ENCODE measurements around the gene DNTTIP2. TPM values are rescaled to one million over a fixed set of nuclear protein-coding genes. Genes with fewer than 3 reads are reported as not detected.

The DNTTIP2 gene
- polyA plus RNA-seq, 1 of the 3 experiments (the other 2 are of a cell fraction) = 9.6 TPM

DNA sequence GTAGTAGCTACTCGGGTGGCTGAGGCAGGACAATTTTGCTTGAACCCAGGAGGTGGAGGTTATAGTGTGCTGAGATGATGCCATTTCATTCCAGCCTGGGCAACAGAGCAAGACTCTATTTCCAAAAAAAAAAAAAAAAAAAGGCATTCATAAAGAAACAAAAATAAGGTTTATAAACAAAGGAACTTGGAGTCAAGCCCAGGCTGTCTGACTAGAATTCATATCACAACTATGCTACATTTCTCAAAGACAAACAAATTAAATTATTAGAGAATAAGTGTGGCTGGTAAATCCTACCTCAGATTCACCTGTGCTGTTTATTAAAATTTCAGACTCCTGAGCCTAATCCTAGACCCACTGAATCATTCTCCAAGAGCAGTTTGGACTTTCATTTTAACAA, 26.0 kb upstream of the DNTTIP2 start:
- POLR2A ChIA-PET = no interaction called here
- Histone ChIP-seq H3K9me3 (no peaks in the 10 kb centered on the region), H3K9ac (no peak overlapping the region), H3K79me2 (ENCODE audit: insufficient read depth) (peaks cover 85% of the 10 kb centered on the region), H3K4me2 (no peak overlapping the region), H3K36me3 (replicated peaks in 1 of 2; ENCODE audit: control insufficient read depth in 1 of 2, insufficient read depth in 2 of 2, low read length in 1 of 2) (peaks cover 9 to 14% of the 10 kb centered on the region in 2 experiments), H3F3A (replicated peaks; ENCODE audit: insufficient read depth) (peaks cover 16% of the 10 kb centered on the region), H3K27ac (ENCODE audit: low read depth in 2 of 2, low read length in 1 of 2) (no peak overlapping the region), H3K4me3 (ENCODE audit: low read depth in 2 of 2, low read length in 1 of 2) (no peak overlapping the region), H2AFZ (ENCODE audit: low read depth) (no peak overlapping the region), H3K4me1 (ENCODE audit: control insufficient read depth in 1 of 2, insufficient read depth in 2 of 2, low read depth in 1 of 2, low read length in 1 of 2) (peaks cover 10 to 16% of the 10 kb centered on the region in 2 experiments; a peak in 3 of 4 replicates), H4K20me1 (ENCODE audit: insufficient read depth) (peaks cover 18% of the 10 kb centered on the region; the same call in 1 of the 2 replicates), H3K27me3 (ENCODE audit: insufficient read depth) (no peaks in the 10 kb centered on the region), H3K9me2 (no peaks in the 10 kb centered on the region)
- DNase-seq = no peak
- CTCF ChIA-PET = interaction anchor here (1.0 to 1.1 kb wide), 3 partner anchors 14 to 431 kb away, joined by 3 to 4 read pairs (median 3); partner anchors contain the start of gene DNTTIP2
- 86% methylated on average over 1 of the region's 1 CpG for WGBS (ENCODE audit: low lambda C conversion rate)
- TF ChIP-seq TCF12 (IDR thresholded peaks at IDR 0.05) (no peak), RFX5 (IDR thresholded peaks at IDR 0.05; ENCODE audit: low read length) (no peak), RAD21 (IDR thresholded peaks at IDR 0.05; ENCODE audit: low read length) (no peak), RCOR1 (IDR thresholded peaks at IDR 0.05; ENCODE audit: low read length) (no peak), TAF1 (IDR thresholded peaks at IDR 0.05; ENCODE audit: borderline replicate concordance, low read depth, low read length) (no peak), GABPA (IDR thresholded peaks at IDR 0.05; ENCODE audit: low read depth) (no peak), NFIC (IDR thresholded peaks at IDR 0.05; ENCODE audit: borderline replicate concordance) (no peak), JUND (IDR thresholded peaks at IDR 0.05) (no peak), FOSL2 (IDR thresholded peaks at IDR 0.05; ENCODE audit: borderline replicate concordance, low read depth) (no peak), FOXJ3 (CRISPR knock-in tag; IDR thresholded peaks at IDR 0.05) (no peak), EZH2phosphoT487 (IDR thresholded peaks at IDR 0.05; ENCODE audit: borderline replicate concordance, low read depth) (no peak), SMC3 (IDR thresholded peaks at IDR 0.05; ENCODE audit: low read depth, low read length) (no peak), ELF1 (IDR thresholded peaks at IDR 0.05) (no peak), TEAD4 (IDR thresholded peaks at IDR 0.05; ENCODE audit: borderline replicate concordance, insufficient read depth) (no peak), RXRA (IDR thresholded peaks at IDR 0.05; ENCODE audit: borderline replicate concordance, low read depth) (no peak)
- TF ChIP-seq, protein P1, sequence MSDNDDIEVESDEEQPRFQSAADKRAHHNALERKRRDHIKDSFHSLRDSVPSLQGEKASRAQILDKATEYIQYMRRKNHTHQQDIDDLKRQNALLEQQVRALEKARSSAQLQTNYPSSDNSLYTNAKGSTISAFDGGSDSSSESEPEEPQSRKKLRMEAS (IDR thresholded peaks at IDR 0.05; ENCODE audit: low read depth) = no peak
- TF ChIP-seq, protein P2, sequence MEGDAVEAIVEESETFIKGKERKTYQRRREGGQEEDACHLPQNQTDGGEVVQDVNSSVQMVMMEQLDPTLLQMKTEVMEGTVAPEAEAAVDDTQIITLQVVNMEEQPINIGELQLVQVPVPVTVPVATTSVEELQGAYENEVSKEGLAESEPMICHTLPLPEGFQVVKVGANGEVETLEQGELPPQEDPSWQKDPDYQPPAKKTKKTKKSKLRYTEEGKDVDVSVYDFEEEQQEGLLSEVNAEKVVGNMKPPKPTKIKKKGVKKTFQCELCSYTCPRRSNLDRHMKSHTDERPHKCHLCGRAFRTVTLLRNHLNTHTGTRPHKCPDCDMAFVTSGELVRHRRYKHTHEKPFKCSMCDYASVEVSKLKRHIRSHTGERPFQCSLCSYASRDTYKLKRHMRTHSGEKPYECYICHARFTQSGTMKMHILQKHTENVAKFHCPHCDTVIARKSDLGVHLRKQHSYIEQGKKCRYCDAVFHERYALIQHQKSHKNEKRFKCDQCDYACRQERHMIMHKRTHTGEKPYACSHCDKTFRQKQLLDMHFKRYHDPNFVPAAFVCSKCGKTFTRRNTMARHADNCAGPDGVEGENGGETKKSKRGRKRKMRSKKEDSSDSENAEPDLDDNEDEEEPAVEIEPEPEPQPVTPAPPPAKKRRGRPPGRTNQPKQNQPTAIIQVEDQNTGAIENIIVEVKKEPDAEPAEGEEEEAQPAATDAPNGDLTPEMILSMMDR (IDR thresholded peaks at IDR 0.05) = no peak
- TF ChIP-seq, protein P3, sequence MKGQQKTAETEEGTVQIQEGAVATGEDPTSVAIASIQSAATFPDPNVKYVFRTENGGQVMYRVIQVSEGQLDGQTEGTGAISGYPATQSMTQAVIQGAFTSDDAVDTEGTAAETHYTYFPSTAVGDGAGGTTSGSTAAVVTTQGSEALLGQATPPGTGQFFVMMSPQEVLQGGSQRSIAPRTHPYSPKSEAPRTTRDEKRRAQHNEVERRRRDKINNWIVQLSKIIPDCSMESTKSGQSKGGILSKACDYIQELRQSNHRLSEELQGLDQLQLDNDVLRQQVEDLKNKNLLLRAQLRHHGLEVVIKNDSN (IDR thresholded peaks at IDR 0.05; ENCODE audit: borderline replicate concordance, low read depth) = no peak
- TF ChIP-seq, protein P4, sequence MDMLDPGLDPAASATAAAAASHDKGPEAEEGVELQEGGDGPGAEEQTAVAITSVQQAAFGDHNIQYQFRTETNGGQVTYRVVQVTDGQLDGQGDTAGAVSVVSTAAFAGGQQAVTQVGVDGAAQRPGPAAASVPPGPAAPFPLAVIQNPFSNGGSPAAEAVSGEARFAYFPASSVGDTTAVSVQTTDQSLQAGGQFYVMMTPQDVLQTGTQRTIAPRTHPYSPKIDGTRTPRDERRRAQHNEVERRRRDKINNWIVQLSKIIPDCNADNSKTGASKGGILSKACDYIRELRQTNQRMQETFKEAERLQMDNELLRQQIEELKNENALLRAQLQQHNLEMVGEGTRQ (IDR thresholded peaks at IDR 0.05; ENCODE audit: borderline replicate concordance, low read depth, low read length) = no peak
- TF ChIP-seq, protein P5, sequence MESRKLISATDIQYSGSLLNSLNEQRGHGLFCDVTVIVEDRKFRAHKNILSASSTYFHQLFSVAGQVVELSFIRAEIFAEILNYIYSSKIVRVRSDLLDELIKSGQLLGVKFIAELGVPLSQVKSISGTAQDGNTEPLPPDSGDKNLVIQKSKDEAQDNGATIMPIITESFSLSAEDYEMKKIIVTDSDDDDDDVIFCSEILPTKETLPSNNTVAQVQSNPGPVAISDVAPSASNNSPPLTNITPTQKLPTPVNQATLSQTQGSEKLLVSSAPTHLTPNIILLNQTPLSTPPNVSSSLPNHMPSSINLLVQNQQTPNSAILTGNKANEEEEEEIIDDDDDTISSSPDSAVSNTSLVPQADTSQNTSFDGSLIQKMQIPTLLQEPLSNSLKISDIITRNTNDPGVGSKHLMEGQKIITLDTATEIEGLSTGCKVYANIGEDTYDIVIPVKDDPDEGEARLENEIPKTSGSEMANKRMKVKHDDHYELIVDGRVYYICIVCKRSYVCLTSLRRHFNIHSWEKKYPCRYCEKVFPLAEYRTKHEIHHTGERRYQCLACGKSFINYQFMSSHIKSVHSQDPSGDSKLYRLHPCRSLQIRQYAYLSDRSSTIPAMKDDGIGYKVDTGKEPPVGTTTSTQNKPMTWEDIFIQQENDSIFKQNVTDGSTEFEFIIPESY (IDR thresholded peaks at IDR 0.05; ENCODE audit: borderline replicate concordance, low read depth) = no peak

All from SK-N-SH (cell line).